Activated CD4-positive, alpha-beta T cell treated with anti-CD3 and anti-CD28 coated beads for 36 hours (primary cell): ENCODE measurements around the gene C1QL2. TPM values are rescaled to one million over a fixed set of nuclear protein-coding genes. Genes with fewer than 3 reads are reported as not detected.

ENCODE experiments used
- total RNA-seq, 2 experiments: library from RNA; stranded (reverse); gene quantifications; one replicate each; pipeline ENCODE4 v1.2.3, GENCODE V29; 2021

Gene C1QL2
- total RNA-seq, 2 experiments from 2014 or later, result not detected

Other genes starting within 250 kb of the C1QL2 start
- gene MARCO, start 216.6 kb downstream of the C1QL2 start, total RNA-seq, result not detected
- gene STEAP3, start 65.1 kb upstream of the C1QL2 start, total RNA-seq, result under 1 TPM; 0.14 to 0.16 TPM
- gene C2orf76, start 208.1 kb upstream of the C1QL2 start, total RNA-seq, result 1 to 10 TPM; 8.9 to 9.9 TPM
- 100 to 1,000 TPM; 123 to 151 TPM for gene DBI, start 208.2 kb upstream of the C1QL2 start, total RNA-seq